HG03066 (cell line): Measurements from ENCODE around the gene ADNP.
"Not testable (repeated sequence)": the region's sequence is repeated elsewhere in the genome, so short reads cannot be mapped to it uniquely, and the experiment has no call there.

Experiments used
- ATAC-seq: cut with Tn5 transposase; IDR thresholded peaks from one replicate; pipeline ENCODE4 v1.9.1; 2021; ENCODE audit warnings: low read depth; ENCODE audit not compliant: unreplicated experiment

The ADNP gene

DNA sequence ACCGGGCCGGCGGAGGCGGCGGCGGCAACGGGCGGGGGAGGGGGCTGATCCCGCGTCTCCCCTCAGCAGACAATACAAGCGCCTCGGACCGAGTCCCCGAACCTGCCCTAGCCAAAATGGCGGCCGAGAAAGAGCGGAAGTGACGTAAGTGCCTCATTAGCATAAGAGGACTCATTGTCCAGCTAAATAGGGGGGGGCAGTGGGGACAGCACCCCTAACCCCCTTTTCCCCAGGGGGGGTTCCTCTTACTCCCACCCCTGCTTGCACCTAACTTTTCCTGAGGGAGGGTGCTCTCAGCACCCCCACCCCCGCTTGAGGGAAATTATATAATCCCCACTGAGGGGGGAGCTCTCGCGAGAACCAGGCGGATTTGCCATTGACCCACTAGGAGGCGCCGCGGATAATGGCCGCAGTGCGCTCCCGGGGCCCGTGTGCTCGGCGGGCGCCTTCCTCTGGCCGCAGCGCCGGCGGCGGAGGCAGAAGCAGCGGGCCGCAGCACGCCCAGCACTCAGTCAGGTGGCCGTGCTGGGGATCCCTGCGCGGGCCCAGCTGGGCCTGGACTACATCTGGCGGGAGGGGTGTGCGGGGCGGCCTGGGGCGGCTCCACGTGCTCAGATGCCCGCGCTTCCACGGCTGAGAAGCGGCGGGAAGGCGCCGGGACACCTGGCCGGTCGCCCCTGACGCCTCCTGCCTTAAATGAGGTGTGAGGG lies at the start of gene ADNP:
ADNP (minus strand) TSS at position 132 of the 710 bp plus-strand sequence. CDS start 27,441 bp downstream, outside the sequence.
- peak; percentile 54 for ATAC-seq

DNA sequence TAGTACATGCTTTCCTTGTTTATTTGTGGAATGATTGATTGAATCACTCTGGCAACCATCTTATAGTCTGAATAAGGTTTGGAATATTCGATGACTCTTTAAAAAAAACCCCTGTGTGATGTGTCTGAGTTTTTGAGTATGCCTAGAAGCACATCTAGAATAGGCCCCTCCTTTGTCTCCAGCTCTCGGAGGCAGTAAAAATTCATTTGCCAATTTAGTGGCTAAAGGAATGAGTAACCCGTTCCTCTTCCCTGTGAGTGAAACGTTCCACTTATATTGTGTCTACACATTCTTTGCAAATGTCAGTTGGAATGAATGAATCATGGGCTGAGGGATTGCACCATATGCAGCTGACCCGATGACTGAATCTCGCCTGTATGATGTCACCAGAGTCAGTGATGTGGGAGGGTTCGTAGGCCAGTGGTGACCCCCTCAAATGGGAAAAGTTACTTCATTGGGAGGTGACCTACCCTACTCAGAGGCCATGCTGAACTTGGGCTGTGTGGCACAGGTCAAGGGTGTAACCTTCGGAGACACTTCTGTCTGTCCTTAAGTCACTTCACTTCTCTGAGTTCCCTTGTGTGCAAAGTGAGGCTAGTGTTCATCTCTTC lies 48.9 kb upstream of the ADNP start:
- ATAC-seq: no peak

DNA sequence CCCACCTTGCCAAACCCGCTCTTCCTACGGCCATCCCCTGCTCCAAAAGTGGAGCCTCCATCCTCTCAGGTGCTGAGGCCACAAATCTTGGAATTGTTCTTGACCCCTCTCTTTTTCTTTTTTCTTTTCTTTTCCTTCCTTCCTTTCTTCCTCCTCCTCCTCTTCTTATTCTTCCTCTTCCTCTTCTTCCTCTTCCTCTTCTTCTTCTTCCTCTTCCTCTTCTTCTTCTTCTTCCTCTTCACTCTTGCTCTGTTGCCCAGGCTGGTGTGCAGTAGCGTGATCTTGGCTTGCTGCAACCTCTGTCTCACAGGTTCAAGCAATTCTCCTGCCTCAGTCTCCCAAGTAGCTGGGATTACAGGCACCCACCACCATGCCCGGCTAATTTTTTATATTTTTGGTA lies 47.3 kb upstream of the ADNP start:
- not testable (repeated sequence) for ATAC-seq

DNA sequence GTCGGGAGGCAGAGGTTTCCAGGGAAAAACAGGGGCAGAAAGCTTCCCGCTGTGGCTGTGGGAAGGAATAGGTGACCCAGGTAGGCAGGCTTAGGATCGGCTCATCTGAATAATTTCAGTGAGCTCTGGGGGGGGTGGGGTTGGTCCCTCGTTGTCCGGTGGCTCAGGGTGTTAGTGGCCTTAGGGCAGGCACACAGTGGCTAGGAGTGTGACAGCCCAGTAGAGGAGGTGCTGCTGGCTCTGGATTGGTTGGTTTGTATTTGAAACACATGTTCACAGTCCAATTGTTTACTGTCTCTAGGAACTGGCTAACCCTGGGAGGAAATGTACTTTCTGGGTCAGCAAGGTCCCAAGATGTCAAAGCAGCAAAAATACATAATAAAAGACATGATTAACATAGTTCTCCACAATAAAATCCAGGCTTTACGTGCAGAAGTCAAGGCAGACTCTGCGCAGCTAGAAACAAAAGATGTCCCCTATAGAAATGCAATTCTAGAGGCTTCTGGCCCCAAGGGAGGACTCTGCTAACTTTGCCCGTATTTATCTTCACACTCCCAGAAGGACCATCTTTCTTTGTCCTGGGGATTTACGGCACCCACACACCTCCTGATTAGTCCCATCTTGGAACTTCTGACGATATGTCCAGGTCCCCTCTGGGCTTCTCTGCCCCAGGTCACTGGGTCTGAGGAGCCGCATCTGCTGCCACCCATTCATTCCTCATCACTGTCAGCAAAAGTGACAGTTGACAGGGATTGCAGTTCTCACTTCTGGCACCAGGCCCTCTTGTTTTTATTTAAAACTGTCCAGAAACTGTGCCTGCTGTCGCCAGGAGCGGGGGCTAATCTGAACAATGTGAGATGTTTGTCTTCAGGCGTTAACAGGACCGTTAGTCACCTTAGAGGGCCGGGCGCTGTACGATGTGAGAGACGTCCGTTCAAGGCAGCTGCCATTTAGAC lies 46.1 kb upstream of the ADNP start:
- no peak for ATAC-seq

DNA sequence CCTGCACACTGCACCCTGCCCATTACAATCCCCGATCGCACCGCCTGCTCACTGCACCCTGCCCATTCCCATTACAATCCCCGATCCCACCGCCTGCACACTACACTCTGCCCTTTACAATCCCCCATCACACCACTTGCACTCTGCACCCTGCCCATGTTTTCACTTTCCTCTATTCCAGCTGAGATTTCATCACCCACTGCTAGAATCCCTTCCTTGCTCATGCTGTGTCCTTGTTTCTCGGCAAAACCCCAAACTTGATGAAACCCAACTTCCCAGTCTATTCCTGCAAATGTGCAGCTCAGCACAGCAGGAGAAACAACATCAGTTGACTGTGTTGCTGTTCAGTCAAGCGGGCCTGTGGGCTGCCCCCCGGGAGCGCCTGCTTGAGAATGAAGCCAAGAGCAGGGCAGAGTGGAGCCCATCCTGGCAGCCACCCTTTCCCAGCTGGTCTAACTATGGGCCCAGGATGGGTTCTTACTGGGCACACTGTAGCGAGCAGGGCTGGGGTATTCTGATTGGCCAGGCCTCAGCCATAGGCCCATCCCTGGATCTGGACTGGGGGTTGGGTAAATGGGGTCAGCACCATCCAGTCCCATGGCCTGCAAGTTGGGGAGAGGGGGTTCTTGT lies 44.6 kb upstream of the ADNP start:
- no peak for ATAC-seq

DNA sequence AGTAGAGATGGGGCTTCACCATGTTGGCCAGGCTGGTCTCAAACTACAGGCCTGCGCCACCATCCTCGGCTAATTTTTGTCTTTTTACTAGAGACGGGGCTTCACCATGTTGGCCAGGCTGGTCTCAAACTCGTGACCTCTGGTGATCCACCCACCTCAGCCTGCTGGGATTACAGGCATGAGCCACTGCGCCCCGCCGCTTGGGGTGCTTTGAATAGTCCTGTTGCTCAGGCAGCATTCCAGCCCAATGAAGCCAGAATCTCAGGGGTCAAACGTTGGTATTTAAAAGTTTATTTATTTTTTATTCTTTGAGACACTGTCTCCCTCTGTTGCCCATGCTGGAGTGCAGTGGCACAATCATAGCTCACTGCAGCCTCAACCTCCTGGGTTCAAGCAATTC lies 38.7 kb upstream of the ADNP start:
- no peak for ATAC-seq

DNA sequence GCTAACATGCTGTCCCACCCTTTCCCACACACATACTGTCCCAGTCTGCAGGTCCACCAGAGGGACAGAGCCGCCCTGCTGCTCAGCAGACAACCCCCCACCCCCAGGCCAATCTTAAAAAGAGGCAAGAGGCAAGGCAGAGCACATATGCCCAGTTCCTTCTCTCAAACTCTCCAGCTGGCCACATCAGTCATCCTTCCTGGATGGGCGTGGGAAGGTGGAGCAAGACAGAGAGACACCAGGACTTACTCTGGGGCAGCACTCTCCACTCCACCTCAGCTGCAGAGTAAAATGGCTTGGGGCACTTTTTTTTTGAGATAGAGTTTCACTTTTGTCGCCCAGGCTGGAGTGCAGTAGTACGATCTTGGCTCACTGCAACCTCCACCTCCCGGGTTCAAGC lies 38.2 kb upstream of the ADNP start:
- ATAC-seq: no peak

DNA sequence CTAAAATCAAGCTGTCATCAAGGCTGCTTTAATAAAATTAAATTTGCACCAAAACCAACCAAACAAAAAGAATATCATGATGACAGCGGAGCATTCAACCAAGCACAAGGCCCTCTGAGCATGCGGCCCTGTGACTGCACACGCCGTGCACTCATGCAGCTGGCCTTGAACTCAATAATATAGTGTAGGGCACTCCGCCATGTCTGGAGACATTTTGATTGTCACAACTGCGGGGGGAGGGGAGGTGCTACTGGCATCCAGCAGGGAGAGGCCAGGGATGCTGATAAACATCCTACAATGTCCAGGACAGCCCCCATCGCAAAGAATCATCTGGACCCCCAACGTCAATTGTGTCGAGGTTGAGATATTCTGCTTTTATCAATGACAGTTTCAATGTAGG lies 37.1 kb upstream of the ADNP start:
- no peak for ATAC-seq

DNA sequence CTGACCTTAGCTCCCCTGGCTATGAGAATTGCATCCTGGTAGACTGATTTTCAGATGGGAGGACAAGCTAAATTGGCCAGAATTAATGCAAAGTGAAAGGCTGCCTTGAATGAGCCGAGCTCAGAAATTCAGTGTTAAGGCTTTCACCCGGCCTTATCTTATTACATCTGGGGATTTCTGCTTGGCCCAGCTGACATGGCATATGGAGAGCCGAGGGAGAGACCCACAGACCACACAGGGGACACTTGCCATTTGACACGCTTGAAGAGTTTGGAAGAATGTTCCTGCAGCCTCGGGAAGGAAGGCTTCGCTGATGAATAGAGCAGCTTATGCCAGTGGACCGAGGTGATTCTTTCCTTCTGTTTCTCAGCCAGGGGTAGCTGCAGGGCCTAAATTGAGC lies 36.3 kb upstream of the ADNP start:
- no peak for ATAC-seq

DNA sequence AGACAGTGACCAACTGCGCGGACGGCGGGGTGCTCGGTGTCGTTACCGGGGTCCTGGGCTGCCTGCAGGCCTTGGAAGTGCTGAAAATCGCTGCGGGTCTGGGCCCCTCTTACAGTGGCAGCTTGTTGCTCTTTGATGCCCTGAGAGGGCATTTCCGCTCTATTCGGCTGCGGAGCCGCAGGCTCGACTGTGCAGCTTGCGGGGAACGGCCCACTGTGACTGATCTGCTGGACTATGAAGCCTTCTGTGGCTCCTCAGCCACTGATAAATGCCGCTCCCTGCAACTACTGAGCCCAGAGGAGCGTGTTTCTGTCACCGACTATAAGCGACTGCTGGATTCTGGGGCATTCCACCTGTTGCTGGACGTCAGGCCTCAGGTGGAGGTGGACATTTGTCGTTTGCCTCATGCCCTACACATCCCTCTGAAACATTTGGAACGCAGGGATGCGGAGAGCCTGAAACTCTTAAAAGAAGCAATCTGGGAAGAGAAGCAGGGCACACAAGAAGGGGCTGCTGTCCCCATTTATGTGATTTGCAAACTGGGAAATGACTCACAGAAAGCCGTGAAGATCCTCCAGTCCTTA lies 28.4 kb upstream of the ADNP start:
- no peak for ATAC-seq

DNA sequence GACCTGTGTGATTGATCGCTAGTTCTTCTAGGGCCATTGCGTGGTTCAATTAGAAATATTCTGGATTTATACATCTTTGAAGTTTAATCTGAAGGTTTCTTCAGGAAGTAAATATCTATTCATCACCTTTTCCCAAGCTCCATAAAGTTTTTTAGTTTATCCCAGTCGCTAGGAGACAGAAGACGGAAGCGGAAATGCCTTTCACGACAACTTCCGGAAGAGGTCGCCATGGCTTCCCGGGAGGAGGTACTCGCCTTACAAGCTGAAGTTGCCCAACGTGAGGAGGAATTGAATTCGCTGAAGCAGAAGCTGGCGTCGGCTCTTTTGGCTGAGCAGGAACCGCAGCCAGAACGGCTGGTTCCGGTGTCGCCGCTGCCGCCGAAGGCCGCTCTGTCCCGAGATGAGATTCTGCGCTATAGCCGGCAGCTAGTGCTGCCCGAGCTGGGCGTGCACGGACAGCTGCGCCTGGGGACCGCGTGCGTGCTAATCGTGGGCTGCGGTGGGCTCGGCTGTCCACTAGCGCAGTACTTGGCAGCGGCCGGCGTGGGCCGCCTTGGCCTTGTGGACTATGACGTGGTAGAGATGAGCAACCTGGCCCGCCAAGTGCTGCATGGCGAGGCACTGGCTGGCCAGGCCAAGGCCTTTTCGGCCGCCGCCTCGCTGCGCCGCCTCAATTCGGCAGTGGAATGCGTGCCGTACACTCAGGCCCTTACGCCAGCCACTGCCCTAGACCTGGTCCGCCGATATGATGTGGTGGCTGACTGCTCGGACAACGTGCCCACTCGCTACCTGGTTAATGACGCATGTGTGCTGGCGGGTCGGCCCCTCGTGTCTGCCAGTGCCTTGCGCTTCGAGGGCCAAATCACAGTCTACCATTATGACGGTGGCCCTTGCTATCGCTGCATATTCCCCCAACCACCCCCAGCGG lies 27.6 kb upstream of the ADNP start, which contains the start of gene MOCS3:
MOCS3 (plus strand) TSS at position 204 of the 928 bp plus-strand sequence; CDS start at position 229, 25 bp downstream.
- peak; percentile 75 for ATAC-seq

DNA sequence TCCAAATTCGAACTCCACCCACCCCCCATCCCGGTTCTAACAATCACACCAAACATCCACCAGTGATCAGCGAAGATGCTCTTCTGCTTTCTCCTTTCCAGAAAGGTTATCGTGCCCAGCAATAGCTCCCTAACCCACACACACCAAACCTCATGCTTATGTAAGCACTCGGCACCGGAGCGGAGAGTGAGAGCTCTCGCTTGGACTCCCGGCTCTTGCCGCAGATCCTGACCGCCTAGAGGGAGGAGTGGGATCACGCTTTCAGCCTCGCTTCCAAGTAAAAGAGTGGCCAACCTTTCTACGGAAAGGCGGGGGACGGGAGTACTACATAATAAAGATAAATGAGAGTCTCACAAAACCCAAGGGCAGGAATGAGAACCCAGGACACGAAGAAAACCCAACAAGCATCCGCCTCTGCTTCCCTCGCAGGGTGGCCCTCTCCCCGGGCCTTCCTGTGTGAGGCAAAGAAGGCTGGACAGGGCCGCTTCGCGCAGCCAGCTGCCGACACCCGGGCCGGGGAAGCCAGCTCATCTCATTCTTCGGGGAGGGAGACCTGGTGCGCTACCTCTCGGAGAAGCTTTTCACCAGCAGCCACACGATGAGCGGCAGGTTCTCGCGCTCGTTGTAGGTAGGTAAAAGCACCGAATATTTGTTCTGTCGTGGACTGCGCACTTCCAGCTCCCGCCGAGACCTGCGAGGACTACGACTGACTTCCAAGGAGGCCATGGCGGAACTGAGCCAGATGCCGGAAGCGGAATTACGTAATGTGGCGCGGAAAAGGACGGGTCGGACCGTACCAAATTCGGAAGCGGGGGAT lies 26.8 kb upstream of the ADNP start, which contains the start of gene DPM1:
DPM1 (minus strand) TSS at position 735 of the 817 bp plus-strand sequence; CDS start at position 726, 9 bp downstream.
- peak; percentile 92 for ATAC-seq

DNA sequence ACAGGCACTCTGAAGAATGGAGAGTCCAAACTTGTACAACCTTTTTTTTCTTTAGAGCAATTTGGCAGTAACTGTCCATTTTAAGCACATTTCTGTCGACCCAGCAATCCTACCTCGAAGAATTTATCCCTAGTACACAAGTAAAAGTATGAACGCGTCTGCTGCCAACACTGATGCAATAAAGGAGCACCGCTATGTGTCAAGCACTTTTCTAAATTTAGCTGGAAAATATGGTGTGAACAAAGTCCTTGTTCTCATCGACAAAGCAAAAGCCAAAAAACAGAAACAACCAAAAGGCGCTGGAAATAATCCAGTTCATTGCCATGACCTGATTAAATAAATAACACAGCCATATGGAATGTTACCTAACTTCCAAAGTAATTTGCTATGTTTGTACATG lies 26.0 kb upstream of the ADNP start:
- ATAC-seq: no peak

DNA sequence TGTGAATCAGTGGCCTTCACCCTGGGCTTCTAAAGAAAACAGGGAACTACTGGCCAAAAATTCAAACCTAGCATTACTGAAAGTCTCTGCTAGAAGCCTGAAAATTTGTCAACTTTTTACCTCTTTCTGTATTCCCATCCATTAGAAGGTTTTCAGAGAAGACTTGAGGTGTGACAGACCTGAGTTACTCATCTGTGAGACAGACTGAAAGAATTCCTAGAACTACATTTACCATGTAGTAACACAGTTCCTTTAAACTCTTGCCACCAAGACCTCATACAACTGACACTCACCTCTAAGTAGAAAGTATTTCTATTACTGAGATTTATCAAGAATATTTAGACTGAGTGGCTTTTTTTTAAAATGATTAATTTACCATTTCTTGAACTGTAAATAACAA lies 22.6 kb upstream of the ADNP start:
- no peak for ATAC-seq

DNA sequence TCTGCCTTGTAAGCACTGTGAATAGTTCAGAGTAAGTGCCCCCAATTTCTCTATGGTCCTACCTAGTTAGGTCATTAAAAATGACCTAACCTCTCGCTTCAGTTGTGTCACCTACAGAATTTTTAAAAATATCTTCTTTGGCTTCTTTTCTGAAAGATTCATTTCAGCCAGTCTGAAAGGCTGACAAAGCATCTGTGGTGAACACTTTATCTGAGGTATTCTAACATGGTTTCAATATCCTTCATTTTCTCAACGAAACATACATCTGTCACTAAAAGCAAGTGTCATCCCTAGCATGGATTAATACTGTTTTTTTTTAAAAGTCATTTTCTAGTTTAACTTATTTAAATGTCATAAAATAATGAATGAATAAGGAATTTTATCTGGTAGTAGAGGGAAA lies 22.0 kb upstream of the ADNP start:
- no peak for ATAC-seq

DNA sequence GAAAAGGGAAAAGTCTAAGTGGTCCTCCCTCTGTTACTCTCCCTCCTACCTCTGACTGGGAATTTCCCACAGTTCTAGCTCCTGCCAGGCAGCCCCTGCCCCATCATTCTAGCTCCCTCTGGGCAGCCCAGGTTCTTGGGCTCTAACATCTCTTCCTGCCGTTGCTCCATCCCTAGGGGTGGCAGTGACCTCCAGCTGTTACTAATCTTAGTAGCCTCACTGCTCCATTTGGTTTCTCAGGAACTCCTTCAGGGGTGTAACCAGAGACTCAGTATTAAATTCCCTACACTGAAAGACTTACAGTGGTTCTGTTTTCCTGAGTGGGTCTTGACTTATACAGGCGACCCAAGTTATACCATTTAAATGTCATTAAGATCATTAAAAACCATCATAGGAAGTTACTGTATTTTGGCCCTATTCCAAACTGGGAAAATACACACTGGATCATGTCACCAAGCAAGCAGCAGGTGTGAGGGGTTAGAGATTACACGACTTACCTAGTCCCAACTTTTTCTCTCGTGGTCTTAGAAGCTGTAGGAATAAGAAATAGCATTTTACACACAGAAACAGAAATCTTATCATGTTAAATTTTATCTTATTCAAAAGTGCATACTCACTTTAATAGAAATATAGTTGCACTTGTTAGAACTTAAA lies 17.0 kb upstream of the ADNP start:
- ATAC-seq: no peak

DNA sequence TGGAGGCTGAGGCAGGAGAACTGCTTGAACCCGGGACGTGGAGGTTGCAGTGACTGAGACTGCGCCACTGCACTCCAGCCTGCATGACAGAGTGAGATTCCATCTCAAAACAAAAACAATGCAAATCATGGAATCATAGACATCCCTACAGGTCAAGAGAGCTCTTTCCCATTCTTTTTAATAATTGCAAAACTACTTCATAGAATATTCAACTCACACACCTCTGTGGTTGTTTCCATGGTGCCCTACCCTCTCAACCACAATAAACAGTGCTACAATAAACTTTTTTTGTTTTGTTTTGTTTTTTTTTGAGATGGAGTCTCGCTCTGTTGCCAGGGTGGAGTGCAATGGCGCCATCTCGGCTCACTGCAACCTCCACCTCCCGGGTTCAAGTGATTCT lies 11.8 kb upstream of the ADNP start:
- no peak for ATAC-seq

DNA sequence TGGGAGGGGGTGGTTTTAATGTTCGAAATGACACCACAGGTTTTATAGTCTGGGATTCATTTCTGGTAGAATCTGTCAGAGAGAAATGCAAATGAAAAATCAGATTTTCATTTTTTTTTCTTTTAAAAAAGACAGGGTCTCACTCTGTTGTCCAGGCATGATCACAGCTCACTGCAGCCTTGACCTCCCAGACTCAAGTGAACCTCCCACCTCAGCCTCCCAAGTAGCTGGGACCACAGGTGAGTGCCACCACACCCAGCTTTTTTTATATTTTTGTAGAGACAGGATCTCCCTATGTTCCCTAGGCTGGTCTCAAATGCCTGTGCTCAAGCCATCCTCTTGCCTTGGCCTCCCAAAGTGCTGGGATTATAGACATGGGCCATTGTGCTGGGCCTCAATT lies 2.4 kb upstream of the ADNP start:
- no peak for ATAC-seq
